ENCODE data around the gene SLC6A14.

GRCh38 chrX:116395752-116396151 is 40.7 kb upstream of the SLC6A14 start:
- TF ChIP-seq RFX5 (IDR thresholded peaks at IDR 0.05; ENCODE audit: borderline replicate concordance, low read depth, low read length) = no peak
- TF ChIP-seq, protein P1, sequence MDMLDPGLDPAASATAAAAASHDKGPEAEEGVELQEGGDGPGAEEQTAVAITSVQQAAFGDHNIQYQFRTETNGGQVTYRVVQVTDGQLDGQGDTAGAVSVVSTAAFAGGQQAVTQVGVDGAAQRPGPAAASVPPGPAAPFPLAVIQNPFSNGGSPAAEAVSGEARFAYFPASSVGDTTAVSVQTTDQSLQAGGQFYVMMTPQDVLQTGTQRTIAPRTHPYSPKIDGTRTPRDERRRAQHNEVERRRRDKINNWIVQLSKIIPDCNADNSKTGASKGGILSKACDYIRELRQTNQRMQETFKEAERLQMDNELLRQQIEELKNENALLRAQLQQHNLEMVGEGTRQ (IDR thresholded peaks at IDR 0.05; ENCODE audit: low read length) = no peak
- TF ChIP-seq, protein P2, sequence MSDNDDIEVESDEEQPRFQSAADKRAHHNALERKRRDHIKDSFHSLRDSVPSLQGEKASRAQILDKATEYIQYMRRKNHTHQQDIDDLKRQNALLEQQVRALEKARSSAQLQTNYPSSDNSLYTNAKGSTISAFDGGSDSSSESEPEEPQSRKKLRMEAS (IDR thresholded peaks at IDR 0.05) = no peak
- no peak for TF ChIP-seq EZH2 (IDR thresholded peaks at IDR 0.05; ENCODE audit: low read depth, low read length, severe bottlenecking)
- no peak for TF ChIP-seq CEBPB (IDR thresholded peaks at IDR 0.05; ENCODE audit: low read depth, low read length)
- TF ChIP-seq, protein P3, sequence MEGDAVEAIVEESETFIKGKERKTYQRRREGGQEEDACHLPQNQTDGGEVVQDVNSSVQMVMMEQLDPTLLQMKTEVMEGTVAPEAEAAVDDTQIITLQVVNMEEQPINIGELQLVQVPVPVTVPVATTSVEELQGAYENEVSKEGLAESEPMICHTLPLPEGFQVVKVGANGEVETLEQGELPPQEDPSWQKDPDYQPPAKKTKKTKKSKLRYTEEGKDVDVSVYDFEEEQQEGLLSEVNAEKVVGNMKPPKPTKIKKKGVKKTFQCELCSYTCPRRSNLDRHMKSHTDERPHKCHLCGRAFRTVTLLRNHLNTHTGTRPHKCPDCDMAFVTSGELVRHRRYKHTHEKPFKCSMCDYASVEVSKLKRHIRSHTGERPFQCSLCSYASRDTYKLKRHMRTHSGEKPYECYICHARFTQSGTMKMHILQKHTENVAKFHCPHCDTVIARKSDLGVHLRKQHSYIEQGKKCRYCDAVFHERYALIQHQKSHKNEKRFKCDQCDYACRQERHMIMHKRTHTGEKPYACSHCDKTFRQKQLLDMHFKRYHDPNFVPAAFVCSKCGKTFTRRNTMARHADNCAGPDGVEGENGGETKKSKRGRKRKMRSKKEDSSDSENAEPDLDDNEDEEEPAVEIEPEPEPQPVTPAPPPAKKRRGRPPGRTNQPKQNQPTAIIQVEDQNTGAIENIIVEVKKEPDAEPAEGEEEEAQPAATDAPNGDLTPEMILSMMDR (IDR thresholded peaks at IDR 0.05; ENCODE audit: control extremely low read depth in 1 of 3, insufficient read depth in 1 of 3, low read depth in 1 of 3, low read length in 3 of 3) = no peak
- no peak for TF ChIP-seq SIRT6 (IDR thresholded peaks at IDR 0.05; ENCODE audit: low read length)
- no peak for TF ChIP-seq CREB1 (IDR thresholded peaks at IDR 0.05)
- TF ChIP-seq RXRA (IDR thresholded peaks at IDR 0.05; ENCODE audit: insufficient read depth, low read depth, low read length) = no peak
- no peak for TF ChIP-seq POLR2AphosphoS5 (IDR thresholded peaks at IDR 0.05; ENCODE audit: low read depth, low read length)
- TF ChIP-seq RNF2 (IDR thresholded peaks at IDR 0.05; ENCODE audit: borderline replicate concordance, low read depth, low read length, missing control alignments, poor library complexity, severe bottlenecking) = no peak
- no peak for TF ChIP-seq RAD21 (IDR thresholded peaks at IDR 0.05 in 1 of 2, conservative IDR thresholded peaks at IDR 0.05 in 1 of 2; ENCODE audit: low read depth in 2 of 2, low read length in 2 of 2)

All from H1 (cell line).